Superior temporal gyrus (tissue), 1 donor: Measurements from ENCODE around the gene RNF212.

Source experiments
- DNase-seq: peaks from one replicate; pipeline ENCODE4 v3.0.0-alpha.2; 2016; ENCODE audit errors: extremely low spot score

Gene RNF212

DNA sequence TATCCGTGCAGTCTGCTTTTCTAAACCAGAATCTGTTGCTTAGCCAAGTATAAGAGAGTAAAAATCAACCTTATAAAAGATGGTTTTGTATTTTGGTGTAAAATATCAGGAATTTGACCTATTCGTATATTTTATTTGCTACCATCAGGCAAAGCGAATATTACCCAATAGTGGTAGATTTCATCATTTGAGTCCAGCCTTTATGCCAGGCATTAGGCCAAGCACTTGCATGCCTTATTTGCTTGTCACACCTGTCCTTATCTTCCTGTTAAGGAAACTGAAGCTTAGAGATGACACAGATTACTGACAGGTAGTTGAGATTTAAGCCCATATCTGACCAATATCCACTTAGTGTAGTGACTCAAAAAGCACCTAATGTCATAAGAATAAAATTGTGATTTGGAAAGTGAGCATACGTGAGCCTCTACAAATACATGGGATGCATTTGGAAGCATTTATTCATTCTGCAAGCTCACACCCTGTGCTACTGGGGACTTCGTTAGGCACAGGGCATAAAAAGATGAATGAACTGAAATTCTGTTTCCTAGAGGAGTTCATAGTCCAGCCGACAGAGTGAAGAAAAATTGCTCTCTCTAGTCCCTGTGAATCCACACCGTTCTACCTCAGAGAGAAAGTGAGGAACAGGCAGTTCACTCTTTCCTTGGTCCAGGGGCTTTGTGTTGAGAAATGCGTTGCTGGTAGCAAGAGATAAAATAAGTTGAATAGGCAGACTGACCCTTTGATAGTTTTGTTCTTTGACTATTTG, 2.3 kb upstream of the RNF212 start:
- DNase-seq: no peak

DNA sequence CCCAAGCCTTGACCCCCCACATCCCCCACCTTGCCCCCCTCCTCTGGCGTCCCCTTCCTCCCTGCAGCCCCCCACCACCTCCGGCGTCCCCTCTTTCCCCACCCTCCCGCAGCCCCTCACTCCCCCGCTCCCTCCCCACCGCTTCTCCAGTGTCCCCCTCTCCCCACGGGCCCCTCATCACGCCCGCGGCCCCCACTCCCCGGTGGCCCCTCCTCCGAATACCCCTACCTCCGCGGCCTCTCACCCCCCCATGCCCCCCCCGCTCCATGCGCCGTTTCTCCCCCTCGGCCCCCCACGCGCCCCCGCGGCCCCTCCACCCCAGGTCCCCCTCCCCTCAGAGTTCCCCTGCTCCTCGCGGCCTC, 562 bp downstream of the RNF212 start:
- DNase-seq: no peak

DNA sequence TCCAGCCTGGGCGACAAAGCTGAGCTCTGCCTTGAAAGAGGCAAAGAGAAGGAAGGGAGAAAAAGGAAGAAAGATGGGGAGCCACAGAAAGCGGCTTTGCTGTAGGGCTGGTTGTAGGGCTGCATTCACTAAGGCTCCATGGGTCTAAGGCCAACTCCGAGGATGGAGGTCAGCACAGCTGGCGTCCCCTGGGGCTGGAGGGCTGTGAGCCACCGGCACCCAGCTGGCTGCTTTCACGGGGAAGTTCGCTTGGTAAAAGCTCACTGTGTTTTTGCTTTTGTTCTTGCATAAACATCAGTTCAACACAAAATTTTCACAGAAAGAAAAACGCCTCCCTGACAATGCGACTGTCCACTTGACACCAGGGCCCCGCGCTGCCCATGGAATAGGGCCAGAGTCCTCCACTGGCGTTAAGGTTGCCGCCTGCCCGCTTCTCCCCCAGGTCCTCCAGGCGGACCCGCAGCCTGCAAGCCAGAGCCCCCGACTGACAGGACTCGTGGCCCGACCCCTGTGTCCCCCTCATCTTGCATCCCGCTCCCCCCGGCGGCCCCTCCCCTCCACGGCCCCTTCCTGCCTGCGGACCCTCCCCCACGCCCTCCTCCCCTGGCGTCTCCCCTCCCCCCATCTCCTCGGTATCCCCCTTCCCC, 1.1 kb downstream of the RNF212 start:
- DNase-seq: no peak

DNA sequence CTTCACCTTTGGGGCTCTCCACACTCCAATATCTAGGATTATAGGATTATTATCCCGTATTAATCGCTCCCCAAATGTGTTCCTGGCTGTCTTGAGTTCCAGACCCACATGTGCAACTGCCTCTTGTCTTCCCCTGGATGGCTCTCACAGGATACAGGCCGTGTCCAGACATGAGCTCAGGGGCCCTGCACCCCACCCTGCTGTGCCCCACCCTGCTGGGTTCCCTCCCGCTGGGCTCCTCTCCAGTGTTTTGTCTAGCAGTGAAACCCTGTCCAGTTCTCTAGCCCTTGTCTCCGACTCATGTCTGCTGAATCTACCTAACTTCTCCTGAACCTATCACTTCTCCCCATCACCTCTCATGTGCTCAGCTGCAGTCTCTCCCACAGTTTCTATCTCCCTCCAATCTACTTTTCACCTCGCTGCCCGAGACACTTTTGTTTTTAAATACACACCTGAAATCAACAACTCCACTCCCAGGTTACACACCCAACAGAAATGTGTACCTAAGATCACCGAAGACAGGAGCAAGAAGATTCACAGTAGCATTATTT, 2.0 kb downstream of the RNF212 start:
- DNase-seq: no peak

DNA sequence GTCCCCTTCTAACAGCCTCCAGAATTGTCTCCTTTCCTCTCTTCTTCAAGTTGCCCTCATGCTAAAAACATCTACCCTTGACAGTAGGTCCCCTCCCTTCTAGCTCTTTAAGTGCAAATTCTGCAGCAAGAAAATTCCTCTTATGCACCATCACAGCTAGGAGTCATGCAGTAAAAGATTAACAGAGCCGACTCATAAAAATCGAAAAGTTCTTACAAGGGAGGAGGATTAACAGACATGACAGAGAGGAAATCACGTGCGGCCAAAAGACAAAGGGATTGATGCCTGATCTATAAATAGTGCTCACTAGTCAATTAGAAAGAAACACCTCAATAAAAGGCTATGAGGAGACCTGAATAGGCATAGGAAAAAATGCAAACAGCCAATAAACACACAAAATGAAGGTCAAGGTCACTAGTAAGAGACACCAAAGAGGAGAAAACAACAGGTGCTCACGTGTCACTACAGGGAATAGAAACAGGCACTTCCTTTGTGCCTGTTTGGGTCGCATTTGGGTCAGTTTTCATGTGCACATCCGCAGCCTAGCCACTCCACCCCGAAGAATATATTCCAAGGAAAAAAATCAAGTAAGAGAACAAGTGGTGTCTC, 3.4 kb downstream of the RNF212 start:
- DNase-seq: no peak

DNA sequence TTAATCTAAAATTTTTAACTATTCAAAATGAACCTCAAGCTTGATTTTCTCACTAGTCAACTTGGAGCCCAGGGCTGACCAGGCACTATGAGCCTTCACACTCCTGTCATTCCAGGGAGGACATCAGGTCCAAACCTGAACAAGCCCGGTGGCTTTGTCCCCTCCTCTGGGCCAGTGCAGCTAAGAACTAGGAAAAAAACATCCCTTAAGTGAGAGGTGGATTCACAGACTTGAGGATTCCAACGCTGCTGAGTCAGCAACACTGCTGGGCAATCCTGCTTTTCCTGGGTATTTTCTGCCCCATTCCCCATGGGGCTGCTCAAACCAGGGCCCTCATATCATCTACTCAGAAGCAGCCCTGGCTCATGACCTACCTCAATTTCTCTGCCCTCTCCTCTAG, 4.0 kb downstream of the RNF212 start:
- no peak for DNase-seq

- no peak for DNase-seq
Measured at GRCh38 chr4:1105662-1106061, 7.7 kb downstream of the RNF212 start.

- DNase-seq: no peak
Measured at GRCh38 chr4:1105067-1105466, 8.3 kb downstream of the RNF212 start.

GRCh38 chr4:1104647-1105046, 8.7 kb downstream of the RNF212 start:
- DNase-seq: no peak

DNA sequence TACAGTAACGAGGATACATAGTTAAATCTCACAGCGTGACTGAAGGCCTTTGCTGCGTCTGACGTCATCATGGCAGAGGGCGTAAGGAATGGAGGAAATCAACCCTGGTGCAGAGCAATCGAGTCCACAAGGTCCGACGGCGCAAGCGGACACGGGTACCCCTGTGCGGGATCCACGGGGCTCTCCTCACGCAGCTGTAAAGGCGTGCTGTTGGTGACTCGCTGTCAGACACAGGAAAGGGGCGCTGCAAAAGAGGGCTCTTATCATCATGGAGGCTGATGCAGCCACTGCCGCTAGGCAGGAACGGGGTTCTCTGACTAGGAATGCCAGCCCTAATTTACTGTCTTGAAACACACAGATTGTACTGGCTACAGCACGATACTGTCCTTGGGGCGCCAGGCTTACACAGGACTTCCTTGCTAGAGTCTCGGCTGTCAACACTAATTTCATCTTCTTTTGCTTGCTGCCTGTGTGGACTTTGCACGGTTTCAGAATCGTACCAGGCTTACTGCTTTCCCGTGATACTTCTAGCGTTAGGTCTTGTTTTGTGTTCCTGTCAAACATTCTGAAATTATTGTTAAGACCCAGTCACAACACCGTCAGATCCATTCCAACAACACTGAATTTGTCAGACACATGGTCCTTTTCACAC, 13.6 kb downstream of the RNF212 start:
- no peak for DNase-seq

GRCh38 chr4:1099270-1099669, 14.1 kb downstream of the RNF212 start:
- DNase-seq: no peak

- no peak for DNase-seq
Measured at GRCh38 chr4:1098311-1098925, 14.9 kb downstream of the RNF212 start.

DNA sequence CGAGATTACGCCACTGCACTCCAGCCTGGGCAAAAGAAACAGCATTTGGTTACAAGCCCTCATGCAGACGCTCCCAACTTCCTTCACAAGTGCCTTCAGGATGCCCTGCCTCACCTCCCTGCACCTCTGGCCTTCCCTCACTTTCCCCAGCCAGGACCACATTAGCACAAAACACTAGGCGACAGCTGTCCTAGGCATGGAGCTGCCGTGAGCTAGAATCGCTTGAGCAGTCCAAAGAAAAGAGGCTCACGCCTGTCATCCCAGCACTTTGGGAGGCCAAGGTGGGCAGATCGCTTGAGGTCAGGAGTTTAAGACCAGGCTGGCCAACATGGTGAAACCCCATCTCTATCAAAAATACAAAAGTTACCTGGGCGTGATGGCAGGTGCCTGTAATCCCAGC, 15.8 kb downstream of the RNF212 start:
- DNase-seq: no peak

GRCh38 chr4:1096841-1097240, 16.5 kb downstream of the RNF212 start:
- DNase-seq: no peak

- no peak for DNase-seq
Measured at GRCh38 chr4:1094336-1094690, 19.1 kb downstream of the RNF212 start.

GRCh38 chr4:1093391-1094335, 19.7 kb downstream of the RNF212 start:
- DNase-seq: no peak

DNA sequence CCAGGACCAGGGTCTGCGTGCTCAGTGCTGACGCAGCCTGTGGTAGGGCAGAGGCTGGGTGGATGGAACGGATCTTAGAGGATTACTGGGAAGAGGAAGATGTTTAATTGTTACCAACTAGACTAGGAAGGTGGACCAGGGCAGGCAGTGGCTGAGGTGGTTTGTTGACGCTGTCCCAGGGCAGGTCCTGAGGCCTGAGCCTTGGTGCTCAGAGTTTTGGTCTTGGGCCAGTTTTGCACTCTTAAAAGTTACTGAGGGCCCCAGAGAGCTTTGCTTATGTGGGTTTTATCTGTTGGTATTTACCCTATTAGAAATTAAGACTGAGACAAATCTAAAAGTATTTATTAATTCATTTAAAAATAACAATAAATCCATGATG, 20.4 kb downstream of the RNF212 start:
- no peak for DNase-seq

- no peak for DNase-seq
Measured at GRCh38 chr4:1092026-1092982, 21.1 kb downstream of the RNF212 start.

- no peak for DNase-seq
Measured at GRCh38 chr4:1091561-1091995, 21.8 kb downstream of the RNF212 start.
